Urinary bladder (tissue), 2 donors: ENCODE measurements around the gene FCRL1. TPM values are rescaled to one million over a fixed set of nuclear protein-coding genes. Genes with fewer than 3 reads are reported as not detected.

Experiments used
- polyA plus RNA-seq: library from polyadenylated mRNA; stranded (reverse); fragments of 200-250 nt; gene quantifications from one replicate; pipeline ENCODE4 v1.2.3, GENCODE V29; 2013
- small RNA-seq: library from RNA; depleted of rRNA; stranded (forward); fragments of <200 nt; gene quantifications from one replicate; pipeline ENCODE3, GENCODE V24; 2014
- total RNA-seq: library from RNA; depleted of rRNA; stranded (reverse); fragments of >200 nt; gene quantifications from one replicate; pipeline ENCODE4 v1.2.3, GENCODE V29; 2014
- donor health status: healthy.

The FCRL1 gene
- total and polyA plus RNA-seq, 2 donors, result 0.10 to 0.63 TPM

Small RNAs within 50 kb of the gene (small RNA-seq; reads per million reads assigned to genes)
- gene MRPS21P2, result not detected

Other genes starting within 250 kb of the FCRL1 start
- gene FCRL4, start 222.0 kb downstream of the FCRL1 start, total RNA-seq, result not detected
- not detected for gene FCRL4, start 222.0 kb downstream of the FCRL1 start, polyA plus RNA-seq
- 0.05 TPM for gene FCRL3, start 119.4 kb downstream of the FCRL1 start, total RNA-seq
- gene FCRL3, start 119.4 kb downstream of the FCRL1 start, polyA plus RNA-seq, result 0.04 TPM
- 0.26 TPM for gene FCRL2, start 43.0 kb downstream of the FCRL1 start, total RNA-seq
- gene FCRL2, start 43.0 kb downstream of the FCRL1 start, polyA plus RNA-seq, result 0.03 TPM
- not detected for gene CD5L, start 21.7 kb upstream of the FCRL1 start, total RNA-seq
- 0.08 TPM for gene CD5L, start 21.7 kb upstream of the FCRL1 start, polyA plus RNA-seq
- 48.6 TPM for gene KIRREL1, start 173.5 kb upstream of the FCRL1 start, total RNA-seq
- 37.1 TPM for gene KIRREL1, start 173.5 kb upstream of the FCRL1 start, polyA plus RNA-seq